GM21576 (cell line): Measurements from ENCODE around the gene IRAK2.

Experiments used
- ATAC-seq: cut with Tn5 transposase; IDR thresholded peaks from one replicate; pipeline ENCODE4 v1.9.1; 2021; ENCODE audit warnings: mild to moderate bottlenecking, moderate library complexity; ENCODE audit not compliant: unreplicated experiment

Gene IRAK2

DNA sequence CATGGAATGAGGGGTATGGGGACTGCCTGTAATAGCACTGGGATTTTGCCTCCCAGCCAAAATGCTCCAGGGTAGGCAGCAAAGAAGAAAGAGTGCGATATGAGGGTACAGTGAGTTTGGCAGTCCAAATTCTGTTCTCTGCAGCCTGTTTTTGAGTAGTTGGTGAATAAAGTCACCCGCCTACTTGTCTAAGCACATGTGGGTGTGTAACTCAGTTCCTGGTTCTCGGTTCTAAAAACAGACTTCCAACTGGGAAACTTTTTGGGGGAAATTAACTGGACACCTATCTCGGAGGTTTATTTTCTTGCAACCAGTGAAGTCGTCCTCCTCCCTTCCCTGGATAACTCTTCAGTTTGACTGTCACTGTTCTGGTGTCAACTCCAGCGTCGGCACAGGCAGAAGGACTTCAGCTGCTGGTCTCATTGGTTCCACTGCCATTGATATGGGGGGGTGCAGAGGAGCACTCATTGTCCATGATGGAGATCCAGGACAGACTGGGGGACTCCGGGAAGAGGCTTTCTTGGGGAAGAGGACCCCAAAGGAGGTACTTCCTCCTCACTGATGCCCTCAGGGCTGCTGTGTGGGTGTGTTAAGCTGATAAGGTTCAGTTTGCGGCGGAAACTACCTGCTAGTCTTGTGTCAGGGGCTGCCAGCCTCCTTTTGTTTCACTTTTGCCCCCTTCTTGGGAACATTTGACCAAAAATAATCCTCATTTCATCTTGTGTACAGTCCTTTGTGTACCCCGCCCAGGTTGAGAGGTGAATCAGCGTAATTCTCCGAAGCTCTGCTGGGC lies 114.9 kb downstream of the IRAK2 start:
- ATAC-seq, result no peak

GRCh38 chr3:10280177-10280529 lies 115.4 kb downstream of the IRAK2 start:
- no peak for ATAC-seq

DNA sequence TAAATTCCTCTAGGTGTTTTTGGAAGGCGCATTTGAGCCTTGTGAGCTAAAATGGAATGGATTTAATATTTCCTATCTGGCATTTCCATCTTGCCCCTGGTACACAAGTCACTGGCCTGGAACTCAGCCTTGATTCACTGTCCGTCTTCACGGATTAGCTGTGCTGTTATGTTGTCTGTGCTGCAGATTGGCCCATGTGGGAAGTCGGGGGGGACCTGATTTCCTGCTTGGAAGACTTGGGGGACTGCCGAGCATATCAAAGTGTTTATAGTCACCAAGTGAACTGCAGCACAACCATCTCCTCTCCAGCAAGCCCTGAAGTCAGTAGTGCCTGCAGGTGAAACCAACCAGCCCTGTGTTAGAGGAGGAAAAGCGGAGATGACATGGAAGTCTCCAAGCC lies 115.9 kb downstream of the IRAK2 start:
- no peak for ATAC-seq

DNA sequence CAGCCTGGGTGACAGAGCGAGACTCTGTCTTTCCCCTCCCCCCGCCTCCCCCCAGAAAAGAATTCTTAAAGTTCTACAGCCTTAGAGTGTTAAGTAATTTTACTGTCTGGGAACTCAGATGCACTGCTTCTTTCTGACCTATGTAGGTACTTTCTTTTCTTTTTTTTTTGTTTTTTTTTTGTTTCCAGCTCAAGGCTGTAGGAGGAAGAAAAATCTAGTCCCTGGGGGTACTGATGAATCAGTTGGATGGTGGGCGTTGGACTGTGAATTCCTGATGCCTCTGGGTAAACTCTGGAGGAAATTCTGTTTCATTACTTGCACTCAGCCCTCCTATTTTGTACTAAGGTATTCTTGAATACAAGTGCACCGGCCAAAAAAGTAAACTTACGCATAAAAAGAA lies 117.2 kb downstream of the IRAK2 start:
- no peak for ATAC-seq

GRCh38 chr3:10283638-10284037 lies 118.9 kb downstream of the IRAK2 start:
- no peak for ATAC-seq

GRCh38 chr3:10284496-10284895 lies 119.8 kb downstream of the IRAK2 start:
- ATAC-seq, result no peak

- no peak for ATAC-seq
Measured at GRCh38 chr3:10285272-10286132, 120.8 kb downstream of the IRAK2 start.

GRCh38 chr3:10286133-10286524 lies 121.4 kb downstream of the IRAK2 start:
- no peak for ATAC-seq

- ATAC-seq, result no peak
Measured at GRCh38 chr3:10286596-10287295, 122.0 kb downstream of the IRAK2 start.

DNA sequence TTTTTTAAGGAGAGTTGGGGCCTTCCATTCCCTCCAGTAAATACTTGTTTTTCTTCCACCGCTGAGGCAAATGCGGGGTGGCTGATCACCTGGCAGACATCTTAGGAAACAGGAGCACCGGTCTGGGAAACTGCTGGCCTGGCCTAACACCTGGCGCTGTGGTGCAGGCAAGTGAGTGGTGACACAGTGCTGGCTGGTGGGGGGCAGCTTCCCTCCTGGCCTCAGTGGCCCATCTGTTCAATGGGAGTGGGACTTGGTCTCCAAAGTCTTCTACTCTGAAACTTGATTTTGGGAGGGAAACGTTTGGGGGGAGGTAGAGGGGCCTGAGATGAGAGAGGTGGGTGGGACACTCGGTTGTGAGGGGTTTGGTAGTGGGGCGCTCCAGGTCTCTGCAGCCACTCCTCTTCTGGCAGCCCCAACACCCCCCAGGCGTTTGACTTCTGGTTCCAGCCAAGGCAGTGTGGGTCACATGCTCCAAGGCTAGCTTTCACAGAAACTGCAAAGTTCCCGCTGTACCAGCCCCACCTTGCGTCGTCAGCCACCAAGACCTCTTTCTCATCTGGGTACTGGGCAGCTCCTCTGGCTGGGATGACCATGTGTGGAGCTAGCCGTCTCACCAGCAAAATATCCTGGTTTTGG lies 123.3 kb downstream of the IRAK2 start:
- no peak for ATAC-seq

DNA sequence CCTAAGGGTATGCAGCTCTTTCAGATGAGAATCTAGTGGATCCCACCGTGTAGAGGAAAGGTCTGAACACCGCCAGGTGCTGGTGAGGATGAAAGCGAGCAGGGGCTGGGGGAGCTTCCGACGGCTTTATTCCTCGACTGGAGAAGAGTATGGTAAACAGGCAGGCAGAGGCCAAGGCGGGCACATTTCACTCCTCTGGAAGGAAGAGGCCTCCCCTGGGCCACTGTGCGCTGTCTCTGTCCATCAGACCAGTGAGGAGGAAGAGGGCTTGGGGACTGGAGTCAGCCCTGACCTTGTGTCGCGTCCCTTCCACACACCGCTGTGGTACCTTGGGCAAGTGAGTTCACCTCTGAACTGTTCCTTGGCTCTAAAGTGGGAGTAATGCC lies 123.8 kb downstream of the IRAK2 start:
- ATAC-seq, result no peak

GRCh38 chr3:10289077-10289476 lies 124.4 kb downstream of the IRAK2 start:
- ATAC-seq, result no peak

DNA sequence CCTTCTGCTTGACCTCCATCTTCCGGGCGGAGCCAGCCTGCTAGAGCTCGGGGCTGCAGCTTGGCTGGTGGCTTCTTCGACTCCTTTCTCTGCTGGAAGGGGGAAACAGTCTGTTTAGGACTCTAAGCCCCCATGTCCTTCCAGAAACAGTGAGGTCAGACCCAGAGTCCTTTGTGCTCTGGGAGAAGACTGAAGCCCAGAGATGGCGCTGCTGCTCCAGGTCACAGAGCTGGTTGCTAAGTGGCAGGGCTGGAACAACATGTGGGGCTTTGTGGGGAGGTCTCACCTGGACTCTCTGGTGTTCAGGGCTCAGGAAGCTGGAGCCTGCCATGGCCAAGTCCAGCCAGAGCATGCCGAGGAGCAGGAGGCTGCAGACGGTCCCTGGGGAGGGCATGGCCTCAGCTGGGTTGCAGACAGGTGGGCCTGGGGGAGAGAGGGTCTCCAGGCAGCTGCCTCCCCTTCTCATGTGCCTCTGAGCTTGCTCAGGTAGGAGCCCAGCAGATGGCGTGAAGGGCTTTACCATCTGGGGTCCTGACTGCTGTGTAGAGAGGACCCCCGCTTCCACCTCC lies 125.2 kb downstream of the IRAK2 start:
- no peak for ATAC-seq

DNA sequence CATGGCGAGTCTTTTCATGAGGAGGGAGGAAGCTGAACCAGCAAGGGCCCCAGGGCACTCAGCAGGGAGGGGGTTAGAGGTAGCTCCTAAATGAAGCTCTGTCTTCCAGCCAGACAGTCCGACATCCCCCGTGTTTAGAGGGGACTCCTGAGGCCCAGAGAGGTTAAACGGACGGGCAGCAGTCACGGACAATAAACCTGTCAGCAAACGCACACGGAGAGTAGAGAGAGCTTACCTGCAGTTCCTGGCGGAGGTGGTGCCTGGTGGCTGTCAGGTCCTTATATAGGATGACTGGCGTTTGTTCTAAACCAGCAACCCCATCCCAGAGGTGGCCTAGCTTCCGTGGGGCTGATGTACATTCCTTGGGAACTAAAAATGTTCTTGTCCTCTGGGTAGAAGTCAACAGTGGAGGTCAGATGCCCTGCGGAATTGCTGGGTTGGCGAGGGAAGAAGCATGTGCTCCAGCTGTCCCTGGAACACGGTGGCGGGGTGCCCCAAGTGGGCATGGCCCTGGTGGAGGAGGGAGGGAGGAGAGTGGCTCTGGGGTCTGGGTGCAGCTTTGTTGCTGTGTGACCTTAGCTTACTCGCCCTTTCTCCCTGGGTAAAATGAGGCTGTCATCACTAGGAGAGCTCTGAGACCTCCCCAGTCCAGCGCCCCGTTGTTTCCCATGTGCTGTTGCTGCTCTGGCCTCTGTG lies 125.9 kb downstream of the IRAK2 start:
- no peak for ATAC-seq

DNA sequence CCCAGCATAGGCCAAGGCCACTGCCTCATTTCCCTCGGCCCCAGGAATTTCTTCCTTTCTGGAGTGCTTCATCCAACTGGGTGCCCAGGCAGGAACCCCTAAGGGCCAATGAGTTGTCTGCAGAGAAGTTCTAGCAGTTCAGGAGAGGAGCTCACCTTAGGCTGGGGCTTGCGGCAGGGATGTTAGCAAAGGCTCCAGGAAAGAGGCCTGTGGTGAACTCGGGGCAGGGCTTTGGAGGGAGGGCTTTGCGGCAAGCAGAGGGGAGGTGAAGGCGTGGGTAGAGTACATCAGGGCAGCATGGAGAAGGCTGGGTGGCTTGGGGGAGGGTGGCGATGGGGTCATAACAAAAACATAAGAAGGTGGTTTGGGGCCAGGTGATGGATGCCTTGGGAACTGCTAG lies 126.9 kb downstream of the IRAK2 start:
- no peak for ATAC-seq

DNA sequence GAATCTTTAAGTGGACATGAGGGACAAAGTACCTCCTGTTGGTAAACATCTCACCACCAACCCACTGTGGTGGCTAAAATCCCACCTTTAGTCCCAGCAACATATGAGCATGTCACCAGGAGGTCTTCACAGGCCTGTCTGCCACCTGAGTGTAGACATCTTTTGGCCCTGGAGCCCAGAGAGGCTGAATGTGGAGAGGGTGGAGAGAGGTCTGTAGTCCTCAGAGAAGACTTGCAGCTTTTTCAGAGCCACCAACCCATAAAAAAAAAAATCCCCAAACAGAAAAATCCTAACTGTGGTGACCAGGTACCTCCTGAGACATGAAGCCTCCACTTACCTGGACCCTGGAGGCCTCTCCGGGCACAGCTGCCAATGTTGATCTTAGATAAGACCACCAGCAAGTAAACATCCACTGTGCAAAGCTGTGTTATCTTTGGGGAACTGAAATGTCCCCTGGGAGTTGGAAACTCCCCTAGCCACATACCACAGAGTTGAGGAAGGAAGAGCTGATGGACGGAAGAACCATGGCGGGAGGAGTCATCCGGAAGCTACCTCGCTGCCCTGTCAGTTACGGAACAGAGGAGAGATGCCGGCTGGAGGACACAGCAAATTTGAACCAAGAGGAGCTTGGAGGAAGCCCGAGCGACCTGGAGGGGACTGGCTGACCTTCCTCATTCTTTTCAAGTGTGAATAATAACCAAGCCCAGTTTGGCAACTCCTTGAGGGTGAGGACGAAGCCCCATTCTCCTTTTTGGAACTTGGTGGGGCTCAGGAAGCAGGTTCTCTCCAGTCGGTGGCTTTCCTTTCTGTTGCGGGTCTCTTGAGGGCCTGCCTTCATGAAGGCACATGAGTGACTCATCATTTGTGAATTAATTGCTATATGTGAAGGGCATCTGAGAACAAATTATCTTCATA lies 128.0 kb downstream of the IRAK2 start, which contains the start of gene GHRL:
TSS of gene GHRL (minus strand) at position 443 of the 915 bp plus-strand sequence. CDS start 2,767 bp downstream, outside the sequence.
- no peak for ATAC-seq
